Karpas-422 (cell line): ENCODE data around the gene C5orf22. TPM values are rescaled to one million over a fixed set of nuclear protein-coding genes. Genes with fewer than 3 reads are reported as not detected.

Experiments
- DNase-seq: peaks from one replicate; pipeline ENCODE4 v3.0.0-alpha.2; 2015
- H2AFZ ChIP-seq: fragments of 200-600 bp; sonication (generic); 2 replicates; pipeline ENCODE4 v1.6.1; 2014; ENCODE audit warnings: antibody characterized with exemption, low read length, mixed read lengths
- H3K27ac ChIP-seq: fragments of 200-600 bp; sonication (generic); 2 replicates; pipeline ENCODE4 v1.5.1; 2014; ENCODE audit warnings: mild to moderate bottlenecking, low read length, moderate library complexity
- H3K27me3 ChIP-seq: fragments of 200-600 bp; sonication (generic); 2 replicates; pipeline ENCODE4 v1.6.1; 2014; ENCODE audit warnings: low read length, mixed read lengths
- H3K36me3 ChIP-seq: fragments of 200-600 bp; sonication (generic); 2 replicates; pipeline ENCODE4 v1.6.1; 2014; ENCODE audit warnings: low read length, mixed read lengths; ENCODE audit not compliant: insufficient read depth
- H3K4me1 ChIP-seq: fragments of 200-600 bp; sonication (generic); 2 replicates; pipeline ENCODE4 v1.6.1; 2014; ENCODE audit warnings: mild to moderate bottlenecking, low read length, mixed read lengths
- H3K4me2 ChIP-seq: fragments of 200-600 bp; sonication (generic); 2 replicates; pipeline ENCODE4 v1.6.1; 2014; ENCODE audit warnings: low read length, low read depth, mild to moderate bottlenecking; ENCODE audit not compliant: poor library complexity, severe bottlenecking
- H3K4me3 ChIP-seq: fragments of 200-600 bp; sonication (generic); 2 replicates; pipeline ENCODE4 v1.5.1; 2014; ENCODE audit warnings: mild to moderate bottlenecking, antibody characterized with exemption, low read length, mixed read lengths
- H3K79me2 ChIP-seq: fragments of 200-600 bp; sonication (generic); 2 replicates; pipeline ENCODE4 v1.6.1; 2014; ENCODE audit warnings: mild to moderate bottlenecking, low read length, mixed read lengths
- H3K9ac ChIP-seq: fragments of 200-600 bp; sonication (generic); 2 replicates; pipeline ENCODE4 v1.6.0; 2014; ENCODE audit warnings: low read length
- H3K9me2 ChIP-seq: fragments of 200-600 bp; sonication (generic), shearing (Covaris generic); replicated peaks from 2 replicates; pipeline ENCODE4 v1.6.0; 2014; ENCODE audit warnings: mild to moderate bottlenecking, low read length, moderate library complexity; ENCODE audit not compliant: insufficient read depth
- H3K9me3 ChIP-seq: fragments of 300-700, 200-600 bp; sonication (generic); 2 replicates; pipeline ENCODE4 v1.6.1; 2014; ENCODE audit warnings: low read length, mixed read lengths
- H4K20me1 ChIP-seq: fragments of 200-600 bp; sonication (generic); 2 replicates; pipeline ENCODE4 v1.6.1; 2014; ENCODE audit warnings: mild to moderate bottlenecking, antibody characterized with exemption, low read length, low read depth; ENCODE audit not compliant: insufficient read depth
- total RNA-seq: library from RNA; depleted of rRNA; stranded (reverse); fragments of >200 nt; shearing (Covaris generic); gene quantifications from 2 replicates; pipeline ENCODE4 v1.2.3, GENCODE V29; 2014; ENCODE audit warnings: low replicate concordance; rRNA removed

Gene C5orf22
- total RNA-seq = 34.3 and 57.7 TPM in 2 replicates

DNA sequence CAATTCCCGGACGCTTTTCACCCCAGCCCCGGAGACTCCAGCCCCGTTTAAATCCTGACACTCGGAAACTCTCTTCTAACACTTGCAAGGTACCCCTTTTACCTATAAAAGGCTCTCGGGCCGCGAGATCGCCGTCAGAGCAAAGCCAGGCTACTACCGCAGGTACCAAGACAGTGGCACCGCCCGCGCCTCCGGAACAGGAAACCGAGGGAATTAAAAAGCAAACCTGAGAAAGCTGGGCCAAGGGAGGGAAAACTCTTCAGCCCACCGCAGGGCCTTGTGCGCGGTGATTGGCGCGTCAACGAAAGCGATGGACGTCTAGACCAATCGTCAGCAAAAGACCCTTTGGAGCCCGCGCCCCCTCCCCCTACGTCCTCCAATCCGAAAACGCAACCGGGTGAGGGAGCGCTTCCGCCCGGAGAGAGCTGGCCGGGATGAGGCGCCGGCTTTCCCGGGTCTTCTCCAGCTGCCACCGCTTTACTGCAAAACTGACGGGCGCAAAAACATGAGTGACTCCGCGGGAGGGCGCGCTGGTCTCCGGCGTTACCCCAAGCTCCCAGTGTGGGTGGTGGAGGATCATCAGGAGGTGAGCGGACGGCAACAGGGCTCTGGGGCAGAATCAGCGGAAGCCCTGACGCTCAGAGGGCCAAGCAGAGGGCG is at the start of gene C5orf22, which contains the start of gene DROSHA:
Gene C5orf22 (plus strand): TSS at position 414 of the 660 bp plus-strand sequence. CDS start 92 bp downstream, at position 506.
Gene DROSHA (minus strand): TSS at position 206 of the 660 bp plus-strand sequence. CDS start 3,034 bp downstream, outside the sequence.
- Histone ChIP-seq H3K27ac (peak within 1 kb of the TSS; percentile 74), H2AFZ (peak within 1 kb of the TSS; percentile 82), H3K4me3 (peak within 1 kb of the TSS; percentile 89), H3K9me2 (no peaks in the 10 kb centered on the region), H3K4me2 (peak within 1 kb of the TSS; percentile 86), H3K9me3 (no peaks in the 10 kb centered on the region), H3K36me3 (peaks cover 29% of the 10 kb centered on the region; the same call in 1 of the 2 replicates), H3K9ac (peak within 1 kb of the TSS; percentile 91), H3K79me2 (peaks cover 81% of the 10 kb centered on the region), H4K20me1 (no peaks in the 10 kb centered on the region), H3K27me3 (no peaks in the 10 kb centered on the region), H3K4me1 (peaks cover 33% of the 10 kb centered on the region)
- peak; percentile 98 for DNase-seq

DNA sequence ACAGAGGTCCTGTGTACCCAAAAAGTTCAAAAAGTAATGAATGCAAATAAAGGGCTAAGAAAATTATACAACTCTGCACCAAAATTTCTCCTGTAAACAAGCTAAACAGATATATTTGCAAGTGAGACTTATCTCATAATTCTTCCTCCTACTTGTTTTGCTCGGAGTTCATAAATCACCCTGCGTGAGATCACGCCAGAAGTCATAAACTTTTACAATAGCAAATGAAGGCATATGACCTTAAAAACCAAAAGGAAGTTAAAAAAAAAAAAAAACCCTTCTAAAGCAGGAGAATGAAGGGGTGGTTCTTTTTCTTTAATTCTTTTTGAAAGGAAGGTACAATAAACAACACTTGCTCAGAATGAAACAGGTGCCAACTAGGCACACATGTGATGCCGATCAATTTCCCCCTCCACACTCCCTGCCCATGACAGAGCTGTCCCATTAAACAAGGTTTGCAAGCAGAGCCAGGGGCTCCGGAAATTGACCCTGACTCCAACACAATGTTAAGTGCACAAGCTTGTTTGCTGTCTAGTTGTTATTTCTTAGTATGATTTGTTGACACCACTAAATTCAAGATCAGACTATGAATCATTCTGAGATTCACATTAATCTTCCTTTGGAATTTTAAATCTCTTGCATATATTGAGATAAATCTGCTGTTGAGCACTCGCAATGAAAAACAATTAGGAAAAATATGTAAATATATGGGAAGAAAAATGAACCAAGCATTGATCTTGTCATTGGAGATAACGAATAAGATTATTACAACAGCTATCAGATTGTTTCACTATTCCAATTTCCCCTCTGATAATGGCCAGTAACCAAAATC is 46.5 kb upstream of the C5orf22 start:
- Histone ChIP-seq H3K36me3 (peaks cover 32% of the 10 kb centered on the region; the same call in 1 of the 2 replicates), H3K9ac (no peak overlapping the region), H4K20me1 (no peaks in the 10 kb centered on the region), H3K79me2 (peaks cover 18% of the 10 kb centered on the region), H2AFZ (no peak overlapping the region), H3K4me2 (no peak overlapping the region), H3K27ac (no peak overlapping the region), H3K4me3 (no peak overlapping the region), H3K9me2 (no peaks in the 10 kb centered on the region), H3K27me3 (no peaks in the 10 kb centered on the region), H3K9me3 (no peaks in the 10 kb centered on the region), H3K4me1 (peaks cover 3% of the 10 kb centered on the region)
- no peak for DNase-seq

DNA sequence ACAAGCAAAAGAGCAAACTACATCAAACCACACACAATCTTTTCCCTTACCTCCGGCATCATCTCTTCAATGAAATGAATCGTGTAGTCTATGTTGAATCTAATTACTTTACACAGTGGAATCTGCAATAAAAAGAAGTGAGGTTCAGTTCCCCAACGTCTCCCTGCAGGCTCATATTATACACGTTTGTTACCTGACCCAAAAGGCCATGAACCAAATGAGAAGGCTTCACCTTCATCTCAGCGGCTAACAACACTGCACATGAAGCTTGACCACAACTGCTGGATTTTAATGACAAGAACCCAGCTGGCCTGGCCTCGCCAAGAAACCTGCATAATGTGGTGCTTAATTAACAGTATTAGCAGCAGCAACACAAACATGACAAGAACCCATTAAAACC is 45.7 kb upstream of the C5orf22 start:
- Histone ChIP-seq H3K79me2 (peaks cover 20% of the 10 kb centered on the region), H3K27ac (no peak overlapping the region), H2AFZ (no peak overlapping the region), H3K9ac (no peak overlapping the region), H3K9me3 (no peaks in the 10 kb centered on the region), H3K4me3 (no peak overlapping the region), H3K36me3 (peaks cover 34% of the 10 kb centered on the region; the same call in 1 of the 2 replicates), H4K20me1 (no peaks in the 10 kb centered on the region), H3K4me1 (no peaks in the 10 kb centered on the region), H3K4me2 (no peak overlapping the region), H3K27me3 (no peaks in the 10 kb centered on the region), H3K9me2 (no peaks in the 10 kb centered on the region)
- no peak for DNase-seq

DNA sequence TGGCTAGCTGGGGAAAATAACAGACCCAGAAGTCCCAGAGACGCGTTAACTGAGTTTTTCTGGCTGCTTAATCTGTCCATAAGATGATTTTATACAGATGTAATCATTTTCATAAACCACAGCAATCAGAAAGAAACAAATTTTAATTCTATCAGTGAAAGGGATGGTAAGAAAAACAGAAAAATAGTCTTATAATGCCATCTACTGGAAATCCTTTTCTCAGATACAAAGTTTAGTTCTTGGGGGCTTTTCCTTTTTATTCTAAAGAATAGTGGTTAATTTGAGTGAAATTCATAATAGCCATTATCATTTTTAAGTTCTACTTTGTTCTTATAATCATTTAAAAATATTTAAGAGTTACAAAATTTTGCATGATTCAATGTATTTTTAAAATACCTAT is 44.6 kb upstream of the C5orf22 start:
- H3K4me2 ChIP-seq = no peak overlapping the region
- DNase-seq = no peak
- no peaks in the 10 kb centered on the region for H3K9me2 ChIP-seq
- no peaks in the 10 kb centered on the region for H3K9me3 ChIP-seq
- peaks cover 33% of the 10 kb centered on the region; the same call in 1 of the 2 replicates for H3K36me3 ChIP-seq
- no peak overlapping the region for H2AFZ ChIP-seq
- H3K4me1 ChIP-seq = no peaks in the 10 kb centered on the region
- H3K27ac ChIP-seq = no peak overlapping the region
- no peaks in the 10 kb centered on the region for H3K27me3 ChIP-seq
- no peak overlapping the region for H3K4me3 ChIP-seq
- no peaks in the 10 kb centered on the region for H4K20me1 ChIP-seq
- H3K9ac ChIP-seq = no peak overlapping the region
- peaks cover 20% of the 10 kb centered on the region for H3K79me2 ChIP-seq

DNA sequence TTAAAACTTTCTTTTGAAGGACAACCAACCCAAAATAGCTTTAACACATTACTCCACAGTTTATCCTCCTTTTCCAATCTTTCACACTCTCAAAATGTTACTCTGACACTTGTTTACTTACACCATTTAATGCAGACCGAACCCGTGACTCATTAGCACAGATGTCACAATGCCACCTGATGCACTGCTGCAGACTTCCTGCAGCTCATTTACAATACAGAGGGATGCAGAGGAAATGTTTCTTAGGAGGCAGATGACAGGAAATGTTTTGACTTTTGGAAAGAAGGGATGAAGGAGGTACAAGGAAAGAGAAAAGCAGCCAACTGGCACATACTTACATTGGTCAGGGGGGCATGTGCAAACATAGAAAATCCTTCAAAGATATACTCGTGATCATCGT is 39.2 kb upstream of the C5orf22 start:
- no peak overlapping the region for H3K9ac ChIP-seq
- peaks cover 37% of the 10 kb centered on the region; the same call in 1 of the 2 replicates for H3K36me3 ChIP-seq
- H3K9me2 ChIP-seq = no peaks in the 10 kb centered on the region
- no peak overlapping the region for H2AFZ ChIP-seq
- no peak overlapping the region for H3K4me2 ChIP-seq
- H3K4me1 ChIP-seq = no peaks in the 10 kb centered on the region
- no peak overlapping the region for H3K4me3 ChIP-seq
- DNase-seq = no peak
- H3K27me3 ChIP-seq = no peaks in the 10 kb centered on the region
- H4K20me1 ChIP-seq = no peaks in the 10 kb centered on the region
- peaks cover 8% of the 10 kb centered on the region for H3K79me2 ChIP-seq
- no peaks in the 10 kb centered on the region for H3K9me3 ChIP-seq
- no peak overlapping the region for H3K27ac ChIP-seq

DNA sequence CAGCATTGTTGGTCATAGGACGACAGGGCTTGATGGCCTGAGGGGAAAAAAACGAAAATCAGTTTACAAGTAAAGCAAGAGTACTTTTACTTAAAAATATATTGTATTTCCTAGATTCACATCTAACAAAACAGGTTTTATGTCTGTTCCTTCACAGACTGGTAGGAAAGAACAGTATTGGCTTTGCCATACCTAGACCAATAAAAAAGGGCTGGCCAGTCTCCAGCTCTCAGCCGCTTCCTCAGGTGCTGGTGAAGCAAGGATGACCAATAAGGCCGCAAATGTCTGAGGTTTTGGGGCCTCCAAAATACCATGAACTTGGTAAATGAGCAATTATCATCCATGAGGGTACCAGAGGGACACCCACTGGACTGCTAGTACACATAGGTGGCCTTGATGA is 36.8 kb upstream of the C5orf22 start:
- peaks cover 46% of the 10 kb centered on the region for H3K36me3 ChIP-seq
- H3K4me2 ChIP-seq = no peak overlapping the region
- no peaks in the 10 kb centered on the region for H4K20me1 ChIP-seq
- no peak overlapping the region for H3K9ac ChIP-seq
- H3K4me1 ChIP-seq = no peaks in the 10 kb centered on the region
- H3K27me3 ChIP-seq = no peaks in the 10 kb centered on the region
- no peak overlapping the region for H3K27ac ChIP-seq
- no peaks in the 10 kb centered on the region for H3K9me2 ChIP-seq
- no peak for DNase-seq
- H2AFZ ChIP-seq = no peak overlapping the region
- H3K9me3 ChIP-seq = no peaks in the 10 kb centered on the region
- H3K79me2 ChIP-seq = peaks cover 5% of the 10 kb centered on the region
- no peak overlapping the region for H3K4me3 ChIP-seq

DNA sequence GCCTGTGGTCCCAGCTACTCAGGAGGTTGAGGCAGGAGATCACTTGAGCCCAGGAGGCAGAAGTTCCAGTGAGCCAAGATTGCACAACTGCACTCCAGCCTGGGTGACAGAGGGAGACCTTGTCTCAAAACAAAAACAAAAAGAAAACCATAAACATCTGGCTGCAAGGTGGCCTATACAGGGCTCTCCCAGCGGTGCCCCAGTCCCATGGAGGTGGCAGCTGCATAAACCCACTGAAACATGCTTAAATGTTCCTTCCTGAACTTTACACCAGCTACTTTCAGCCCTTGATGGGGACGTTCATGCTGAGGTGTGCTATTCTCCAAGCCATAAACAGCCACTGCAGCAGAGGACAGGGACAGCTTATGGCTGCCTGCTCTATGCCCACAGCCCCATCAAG is 35.8 kb upstream of the C5orf22 start:
- peaks cover 42% of the 10 kb centered on the region for H3K36me3 ChIP-seq
- H3K4me1 ChIP-seq = no peaks in the 10 kb centered on the region
- no peak overlapping the region for H3K27ac ChIP-seq
- no peaks in the 10 kb centered on the region for H3K27me3 ChIP-seq
- no peak for DNase-seq
- no peak overlapping the region for H3K9ac ChIP-seq
- no peak overlapping the region for H3K4me2 ChIP-seq
- no peak overlapping the region for H3K4me3 ChIP-seq
- H3K9me2 ChIP-seq = no peaks in the 10 kb centered on the region
- no peak overlapping the region for H2AFZ ChIP-seq
- no peaks in the 10 kb centered on the region for H4K20me1 ChIP-seq
- no peaks in the 10 kb centered on the region for H3K79me2 ChIP-seq
- H3K9me3 ChIP-seq = no peaks in the 10 kb centered on the region

DNA sequence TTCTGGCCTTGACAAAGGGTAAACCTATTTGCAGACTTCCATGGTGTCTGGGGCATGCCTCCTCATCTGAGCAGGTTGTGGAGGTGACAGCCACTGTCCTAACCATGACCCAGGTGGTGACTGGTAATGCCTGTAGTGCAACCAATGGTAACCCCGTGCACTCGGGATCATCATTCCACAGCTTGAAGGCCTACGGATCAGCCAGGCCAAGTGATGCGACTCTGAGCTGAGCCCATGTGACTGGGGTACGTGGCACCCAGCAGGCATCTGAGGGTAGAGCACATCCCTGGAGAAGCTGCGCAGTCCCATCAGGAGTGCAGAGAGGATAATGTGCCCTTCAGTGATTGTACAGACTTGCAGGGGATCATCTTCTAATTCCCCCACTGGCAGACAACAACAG is 35.2 kb upstream of the C5orf22 start:
- no peaks in the 10 kb centered on the region for H3K27me3 ChIP-seq
- no peaks in the 10 kb centered on the region for H4K20me1 ChIP-seq
- H3K4me1 ChIP-seq = no peaks in the 10 kb centered on the region
- no peaks in the 10 kb centered on the region for H3K9me3 ChIP-seq
- H3K9ac ChIP-seq = no peak overlapping the region
- no peak overlapping the region for H3K27ac ChIP-seq
- no peaks in the 10 kb centered on the region for H3K9me2 ChIP-seq
- no peaks in the 10 kb centered on the region for H3K79me2 ChIP-seq
- no peak for DNase-seq
- H3K36me3 ChIP-seq = peaks cover 42% of the 10 kb centered on the region
- no peak overlapping the region for H3K4me3 ChIP-seq
- no peak overlapping the region for H2AFZ ChIP-seq
- no peak overlapping the region for H3K4me2 ChIP-seq
